ENCODE results near the gene PTPRR.

DNA sequence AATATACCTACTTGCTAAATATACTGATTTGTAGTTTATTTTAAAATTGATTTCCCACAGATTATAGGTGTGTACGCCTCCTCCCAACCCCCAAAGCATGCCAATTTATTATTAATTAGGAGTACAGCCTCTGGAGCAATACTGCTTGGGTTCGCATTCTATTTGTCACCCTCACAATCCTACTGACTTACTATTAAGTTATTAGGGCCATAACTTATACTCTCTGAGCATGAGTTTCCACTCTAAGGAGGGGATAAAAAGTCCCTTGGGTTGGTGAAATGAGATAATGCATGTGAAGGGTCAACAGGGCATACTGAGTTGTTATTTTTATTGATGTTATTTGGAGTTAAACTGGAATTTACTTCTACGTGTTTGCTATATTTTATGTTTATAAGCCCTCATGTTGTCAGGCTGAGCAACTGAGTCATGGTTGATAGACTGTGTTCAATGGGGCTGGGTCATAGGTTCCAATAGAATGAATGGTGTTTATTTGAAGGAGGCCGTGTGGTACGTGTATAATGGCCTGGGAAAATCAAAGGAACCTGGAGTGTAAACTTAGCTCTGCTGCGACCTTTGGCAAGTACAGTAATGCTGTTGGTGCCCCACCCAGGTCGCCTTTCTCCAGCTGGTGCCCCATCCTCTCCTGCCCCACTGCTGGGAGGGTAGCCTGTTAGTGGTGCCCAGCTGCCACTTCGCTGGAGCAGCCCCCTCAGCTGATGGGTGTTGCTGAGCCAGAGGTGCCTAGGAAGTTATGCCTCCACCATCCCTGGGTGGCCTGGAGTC, 184.0 kb downstream of the PTPRR start:
- TF ChIP-seq POLR2AphosphoS5 (IDR thresholded peaks at IDR 0.05; ENCODE audit: insufficient read depth in 1 of 2, low read depth in 1 of 2) (no peak), POLR2A (IDR thresholded peaks at IDR 0.05) (no peak)
